NCI-H82 treated with DMSO at 0.1 percent for 48 hours (cell line): ENCODE data around the gene FEZF1.
"Not testable (repeated sequence)": the region's sequence is repeated elsewhere in the genome, so short reads cannot be mapped to it uniquely, and the experiment has no call there.

Experiments used
- DNase-seq: peaks from one replicate; lab custom pipeline; 2025; ENCODE audit not compliant: unreplicated experiment; lab: John Stamatoyannopoulos, UW

The FEZF1 gene

GRCh38 chr7:122309421-122309820, 4.9 kb upstream of the FEZF1 start:
- no peak for DNase-seq

- DNase-seq = peak; percentile 51
These were observed 2.7 kb upstream of the FEZF1 start for GRCh38 chr7:122307228-122307621.

GRCh38 chr7:122306320-122307227, 2.0 kb upstream of the FEZF1 start:
- peak; percentile 13 for DNase-seq

GRCh38 chr7:122305475-122306319, 1.1 kb upstream of the FEZF1 start:
- peak; percentile 28 for DNase-seq

- peak; percentile 57 for DNase-seq
These were observed 459 bp upstream of the FEZF1 start for GRCh38 chr7:122304996-122305421.

- DNase-seq = no peak
These were observed 825 bp downstream of the FEZF1 start for GRCh38 chr7:122303531-122304318.

- DNase-seq = no peak
These were observed 1.6 kb downstream of the FEZF1 start for GRCh38 chr7:122302761-122303530.

- DNase-seq = no peak
These were observed 2.4 kb downstream of the FEZF1 start for GRCh38 chr7:122301858-122302760.

GRCh38 chr7:122300956-122301833, 3.4 kb downstream of the FEZF1 start:
- DNase-seq = no peak

GRCh38 chr7:122300211-122300932, 4.2 kb downstream of the FEZF1 start:
- no peak for DNase-seq

GRCh38 chr7:122299624-122300210, 4.8 kb downstream of the FEZF1 start:
- no peak for DNase-seq

GRCh38 chr7:122298618-122299017, 5.9 kb downstream of the FEZF1 start:
- no peak for DNase-seq

GRCh38 chr7:122298131-122298530, 6.4 kb downstream of the FEZF1 start:
- no peak for DNase-seq

GRCh38 chr7:122291189-122291588, 13.4 kb downstream of the FEZF1 start:
- no peak for DNase-seq

- DNase-seq = no peak
These were observed 14.1 kb downstream of the FEZF1 start for GRCh38 chr7:122290476-122290875.

GRCh38 chr7:122289426-122289825, 15.1 kb downstream of the FEZF1 start:
- DNase-seq = no peak

- DNase-seq = not testable (repeated sequence)
These were observed 19.9 kb downstream of the FEZF1 start for GRCh38 chr7:122284608-122285007.
